OCI-LY7 (cell line): ENCODE results near the gene RPS8. TPM values are rescaled to one million over a fixed set of nuclear protein-coding genes. Genes with fewer than 3 reads are reported as not detected.

ENCODE experiments used
- BruUV-seq: library from RNA; stranded (reverse); fragments of 400-500 nt; replicated peaks from 2 replicates; lab custom pipeline; 2021; lab: Mats Ljungman, UMichigan
- CTCF ChIA-PET: fragments of 300-600 bp; sonication (Branson Sonifier 250); formaldehyde crosslinking; loops from one replicate; lab custom pipeline; 2022; ENCODE audit warnings: antibody characterized with exemption; ENCODE audit not compliant: unreplicated experiment; lab: Charles Lee
- POLR2A ChIA-PET: fragments of 300-600 bp; sonication (Branson Sonifier 250); formaldehyde crosslinking; loops from one replicate; lab custom pipeline; 2022; ENCODE audit warnings: antibody characterized with exemption; lab: Charles Lee
- DNase-seq: peaks from one replicate; pipeline ENCODE4 v3.0.0-alpha.2; 2015; ENCODE audit warnings: low spot score
- H2AFZ ChIP-seq: fragments of 200-600 bp; sonication (generic), shearing (Covaris generic); 2 replicates; pipeline ENCODE4 v1.6.1; 2014; ENCODE audit warnings: mild to moderate bottlenecking, antibody characterized with exemption, low read length, moderate library complexity
- H3K27ac ChIP-seq: fragments of 200-600 bp; sonication (generic); 2 replicates; pipeline ENCODE4 v1.5.1; 2014; ENCODE audit warnings: mixed run types, low read depth, mild to moderate bottlenecking, moderate library complexity, low read length, inconsistent platforms; ENCODE audit not compliant: poor library complexity, severe bottlenecking
- H3K36me3 ChIP-seq: fragments of 200-600 bp; sonication (generic); 2 replicates; pipeline ENCODE4 v1.6.1; 2014; ENCODE audit warnings: mild to moderate bottlenecking, antibody characterized with exemption, low read length, moderate library complexity, mixed read lengths; ENCODE audit not compliant: insufficient read depth
- H3K4me1 ChIP-seq: fragments of 200-600 bp; sonication (generic); 2 replicates; pipeline ENCODE4 v1.5.1; 2014; ENCODE audit warnings: mild to moderate bottlenecking, low read length; ENCODE audit not compliant: insufficient read depth, poor library complexity, severe bottlenecking
- H3K4me2 ChIP-seq: fragments of 200-600 bp; sonication (generic); 2 replicates; pipeline ENCODE4 v1.6.1; 2014; ENCODE audit warnings: mild to moderate bottlenecking, low read length
- H3K4me3 ChIP-seq: fragments of 200-600 bp; sonication (generic); 2 replicates; pipeline ENCODE4 v1.5.1; 2014; ENCODE audit warnings: mild to moderate bottlenecking, low read depth, low read length; ENCODE audit not compliant: poor library complexity, severe bottlenecking
- H3K79me2 ChIP-seq: fragments of 200-600 bp; sonication (generic); 2 replicates; pipeline ENCODE4 v1.6.1; 2016; ENCODE audit warnings: low read depth, mild to moderate bottlenecking, low read length, moderate library complexity, mixed read lengths; ENCODE audit not compliant: insufficient read depth
- H3K9me2 ChIP-seq: fragments of 200-600 bp; sonication (generic); 2 replicates; pipeline ENCODE4 v1.6.1; 2016; ENCODE audit warnings: mild to moderate bottlenecking, low read length, mixed read lengths; ENCODE audit not compliant: insufficient read depth
- H3K9me3 ChIP-seq: fragments of 200-600 bp; sonication (generic); 2 replicates; pipeline ENCODE4 v1.6.1; 2014; ENCODE audit warnings: mild to moderate bottlenecking, mixed run types, low read length, mixed read lengths
- H4K20me1 ChIP-seq: fragments of 200-600 bp; sonication (generic); 2 replicates; pipeline ENCODE4 v1.6.1; 2014; ENCODE audit warnings: mild to moderate bottlenecking, antibody characterized with exemption, low read length, moderate library complexity, mixed read lengths; ENCODE audit not compliant: insufficient read depth
- EZH2phosphoT487 ChIP-seq: fragments of 200-600 bp; sonication (generic); IDR thresholded peaks from 2 replicates; pipeline ENCODE4 v1.6.1; 2018; ENCODE audit warnings: low read depth, borderline replicate concordance, mild to moderate bottlenecking, mixed run types, antibody characterized with exemption, low read length, moderate library complexity, mixed read lengths
- intact Hi-C: fragments of 100-400 bp; cut with micrococcal nuclease; formaldehyde crosslinking; loops from one replicate; pipeline ENCODE4 v1.10.0; 2022; ENCODE audit not compliant: unreplicated experiment
- small RNA-seq: library from RNA; depleted of rRNA; stranded (forward); fragments of <200 nt; gene quantifications from one replicate; pipeline ENCODE3, GENCODE V24; 2014
- total RNA-seq, 2 experiments: library from RNA; depleted of rRNA in 1 of 2; stranded (reverse); fragments of >200 nt in 1 of 2; shearing (Covaris generic) in 1 of 2; gene quantifications; 2 replicates each; pipeline ENCODE4 v1.2.3, GENCODE V29; 2014 to 2022
- TF ChIP-seq, protein P1 (sequence below): fragments of 200-600 bp; sonication (generic); conservative IDR thresholded peaks from 2 replicates; pipeline ENCODE4 v1.5.1; 2014; ENCODE audit warnings: mild to moderate bottlenecking, antibody characterized with exemption, low read length, moderate library complexity, mixed read lengths

Gene RPS8
- total RNA-seq, 2 experiments from 2014 or later, result 2,707 to 4,355 TPM

DNA sequence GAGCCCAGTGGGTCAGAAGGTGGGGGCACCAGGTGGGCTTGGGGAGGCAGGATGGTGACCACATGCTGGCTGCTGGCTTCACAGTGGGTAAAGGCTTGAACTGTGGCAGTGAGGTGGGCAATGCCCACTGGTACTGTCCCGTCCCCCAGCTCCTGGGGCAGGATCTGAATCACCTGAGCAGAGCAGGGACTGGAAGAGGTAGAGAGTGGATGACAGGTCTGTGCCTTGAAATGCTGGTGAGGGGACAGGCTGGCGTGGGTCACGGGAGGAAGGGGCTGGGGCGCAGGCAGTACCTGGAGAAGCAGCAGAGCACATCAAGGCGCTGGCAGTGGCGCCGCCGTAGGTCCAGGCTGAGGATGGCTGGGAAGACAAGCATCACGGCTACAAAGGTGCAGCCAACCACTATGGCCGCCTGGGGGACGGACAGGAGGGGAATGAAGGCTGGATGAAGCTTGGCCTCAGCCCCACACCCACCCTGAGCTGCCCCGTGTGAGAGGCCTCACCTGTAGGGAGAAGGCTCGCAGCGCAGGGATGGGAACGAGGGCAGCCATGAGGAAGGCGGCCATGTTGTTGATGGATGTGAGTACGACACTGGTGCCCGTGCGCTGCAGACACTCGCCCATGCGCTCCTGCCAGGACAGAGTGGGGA lies 52.8 kb downstream of the RPS8 start:
- TF ChIP-seq EZH2phosphoT487, result no peak
- TF ChIP-seq, protein P1, sequence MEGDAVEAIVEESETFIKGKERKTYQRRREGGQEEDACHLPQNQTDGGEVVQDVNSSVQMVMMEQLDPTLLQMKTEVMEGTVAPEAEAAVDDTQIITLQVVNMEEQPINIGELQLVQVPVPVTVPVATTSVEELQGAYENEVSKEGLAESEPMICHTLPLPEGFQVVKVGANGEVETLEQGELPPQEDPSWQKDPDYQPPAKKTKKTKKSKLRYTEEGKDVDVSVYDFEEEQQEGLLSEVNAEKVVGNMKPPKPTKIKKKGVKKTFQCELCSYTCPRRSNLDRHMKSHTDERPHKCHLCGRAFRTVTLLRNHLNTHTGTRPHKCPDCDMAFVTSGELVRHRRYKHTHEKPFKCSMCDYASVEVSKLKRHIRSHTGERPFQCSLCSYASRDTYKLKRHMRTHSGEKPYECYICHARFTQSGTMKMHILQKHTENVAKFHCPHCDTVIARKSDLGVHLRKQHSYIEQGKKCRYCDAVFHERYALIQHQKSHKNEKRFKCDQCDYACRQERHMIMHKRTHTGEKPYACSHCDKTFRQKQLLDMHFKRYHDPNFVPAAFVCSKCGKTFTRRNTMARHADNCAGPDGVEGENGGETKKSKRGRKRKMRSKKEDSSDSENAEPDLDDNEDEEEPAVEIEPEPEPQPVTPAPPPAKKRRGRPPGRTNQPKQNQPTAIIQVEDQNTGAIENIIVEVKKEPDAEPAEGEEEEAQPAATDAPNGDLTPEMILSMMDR, result no peak
- DNase-seq, result no peak
- H4K20me1 ChIP-seq, result no peaks in the 10 kb centered on the region
- no TSS peak for BruUV-seq
- H3K4me3 ChIP-seq, result no peak overlapping the region
- no peaks in the 10 kb centered on the region for H3K9me3 ChIP-seq
- no peaks in the 10 kb centered on the region for H3K79me2 ChIP-seq
- H3K4me2 ChIP-seq, result no peak overlapping the region
- H3K4me1 ChIP-seq, result no peaks in the 10 kb centered on the region
- H2AFZ ChIP-seq, result no peak overlapping the region
- ChIA-PET CTCF (no interaction called here), POLR2A (interaction anchor here (0.5 kb wide), 1 partner anchor 14 kb away, joined by 3 read pairs; no protein-coding TSS in a partner anchor)
- H3K9me2 ChIP-seq, result no peaks in the 10 kb centered on the region
- H3K27ac ChIP-seq, result no peak overlapping the region
- intact Hi-C loops, result no loop called here
- no peaks in the 10 kb centered on the region for H3K36me3 ChIP-seq

Small RNA genes within 50 kb of the gene (small RNA-seq; reads per million reads assigned to genes)
- gene RNU5D-1 (84.8 reads per million, percentile 99 among the genes with 10 or more reads in this experiment), gene SNORD38A (130 reads per million, percentile 99 among the genes with 10 or more reads in this experiment), gene SNORD38B (not detected), gene SNORD46 (993 reads per million, percentile 100 among the genes with 10 or more reads in this experiment), gene SNORD55 (not detected)

Other genes starting within 250 kb of the RPS8 start
- 5.5 and 6.6 TPM in 2 replicates for gene TMEM53, start 101.1 kb upstream of the RPS8 start, total RNA-seq (2014; rRNA removed; shearing (Covaris generic))
- gene TMEM53, start 101.1 kb upstream of the RPS8 start, total RNA-seq (2022), result 8.1 and 8.9 TPM in 2 replicates
- gene ARMH1, start 100.8 kb upstream of the RPS8 start, total RNA-seq (2014; rRNA removed; shearing (Covaris generic)), result 5.3 and 7.8 TPM in 2 replicates
- gene ARMH1, start 100.8 kb upstream of the RPS8 start, total RNA-seq (2022), result 7.9 and 8.9 TPM in 2 replicates
- gene RNU5D-1, start 44.4 kb upstream of the RPS8 start, total RNA-seq (2014; rRNA removed; shearing (Covaris generic)), result not detected in 2 replicates
- gene RNU5D-1, start 44.4 kb upstream of the RPS8 start, total RNA-seq (2022), result not detected in 2 replicates
- 150 and 159 TPM in 2 replicates for gene KIF2C, start 35.7 kb upstream of the RPS8 start, total RNA-seq (2014; rRNA removed; shearing (Covaris generic))
- gene KIF2C, start 35.7 kb upstream of the RPS8 start, total RNA-seq (2022), result 140 and 156 TPM in 2 replicates
- gene BEST4, start 12.6 kb downstream of the RPS8 start, total RNA-seq (2014; rRNA removed; shearing (Covaris generic)), result 0.44 and 0.93 TPM in 2 replicates
- 3.1 and 3.3 TPM in 2 replicates for gene BEST4, start 12.6 kb downstream of the RPS8 start, total RNA-seq (2022)
- 8.3 and 10.1 TPM in 2 replicates for gene PLK3, start 24.8 kb downstream of the RPS8 start, total RNA-seq (2014; rRNA removed; shearing (Covaris generic))
- gene PLK3, start 24.8 kb downstream of the RPS8 start, total RNA-seq (2022), result 8.8 and 10.8 TPM in 2 replicates
- 1.5 TPM in 1 of 2 replicates, not detected in the other for gene DYNLT4, start 31.8 kb downstream of the RPS8 start, total RNA-seq (2014; rRNA removed; shearing (Covaris generic))
- not detected in 2 replicates for gene DYNLT4, start 31.8 kb downstream of the RPS8 start, total RNA-seq (2022)
- gene BTBD19, start 33.0 kb downstream of the RPS8 start, total RNA-seq (2014; rRNA removed; shearing (Covaris generic)), result 0.21 and 0.44 TPM in 2 replicates
- 2.0 and 2.7 TPM in 2 replicates for gene BTBD19, start 33.0 kb downstream of the RPS8 start, total RNA-seq (2022)
- gene PTCH2, start 67.7 kb downstream of the RPS8 start, total RNA-seq (2014; rRNA removed; shearing (Covaris generic)), result 0.39 and 0.60 TPM in 2 replicates
- 0.68 and 1.0 TPM in 2 replicates for gene PTCH2, start 67.7 kb downstream of the RPS8 start, total RNA-seq (2022)
- gene EIF2B3, start 211.1 kb downstream of the RPS8 start, total RNA-seq (2014; rRNA removed; shearing (Covaris generic)), result 24.7 and 26.6 TPM in 2 replicates
- 23.7 and 25.5 TPM in 2 replicates for gene EIF2B3, start 211.1 kb downstream of the RPS8 start, total RNA-seq (2022)
- gene HECTD3, start 235.8 kb downstream of the RPS8 start, total RNA-seq (2014; rRNA removed; shearing (Covaris generic)), result 12.4 and 13.3 TPM in 2 replicates
- gene HECTD3, start 235.8 kb downstream of the RPS8 start, total RNA-seq (2022), result 30.1 and 31.9 TPM in 2 replicates
- gene UROD, start 236.7 kb downstream of the RPS8 start, total RNA-seq (2014; rRNA removed; shearing (Covaris generic)), result 57.4 and 73.5 TPM in 2 replicates
- gene UROD, start 236.7 kb downstream of the RPS8 start, total RNA-seq (2022), result 61.6 and 64.4 TPM in 2 replicates